Ramos (cell line): ENCODE results near the gene PRRT1B.
"Not testable (repeated sequence)": the region's sequence is repeated elsewhere in the genome, so short reads cannot be mapped to it uniquely, and the experiment has no call there.

Experiments
- in situ Hi-C: fragments of 300-500 bp; cut with MboI; formaldehyde crosslinking; loops from one replicate; pipeline ENCODE4 v1.14.3; 2022; ENCODE audit warnings: low sequenced_read_pairs; ENCODE audit not compliant: unreplicated experiment

The PRRT1B gene

GRCh38 chr9:131545003-131545785 is at the start of gene PRRT1B:
Gene PRRT1B, plus strand, starts transcription at chr9:131545523. Its CDS starts 93 bp downstream, at chr9:131545616.
- in situ Hi-C loops: no loop called here

DNA sequence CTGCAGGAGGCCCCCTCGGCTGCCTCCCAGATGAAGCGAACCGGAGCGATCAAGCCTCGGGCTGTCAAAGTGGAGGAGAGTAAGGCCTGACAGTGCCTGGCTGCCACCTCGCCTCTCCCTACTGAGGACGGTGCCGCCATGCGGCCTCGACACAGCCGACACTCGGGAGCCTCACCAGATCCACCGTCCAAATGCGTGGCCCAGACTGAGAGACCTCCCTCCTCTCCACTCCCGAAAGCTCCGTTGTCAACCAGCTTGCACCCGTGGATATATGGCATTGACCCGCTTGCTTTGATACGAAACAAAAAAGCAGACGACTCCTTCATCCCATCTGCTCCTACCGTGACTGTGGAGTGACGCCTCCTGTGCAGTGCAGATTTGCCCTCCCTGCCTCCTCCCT is 49.5 kb upstream of the PRRT1B start:
- in situ Hi-C loops: no loop called here

DNA sequence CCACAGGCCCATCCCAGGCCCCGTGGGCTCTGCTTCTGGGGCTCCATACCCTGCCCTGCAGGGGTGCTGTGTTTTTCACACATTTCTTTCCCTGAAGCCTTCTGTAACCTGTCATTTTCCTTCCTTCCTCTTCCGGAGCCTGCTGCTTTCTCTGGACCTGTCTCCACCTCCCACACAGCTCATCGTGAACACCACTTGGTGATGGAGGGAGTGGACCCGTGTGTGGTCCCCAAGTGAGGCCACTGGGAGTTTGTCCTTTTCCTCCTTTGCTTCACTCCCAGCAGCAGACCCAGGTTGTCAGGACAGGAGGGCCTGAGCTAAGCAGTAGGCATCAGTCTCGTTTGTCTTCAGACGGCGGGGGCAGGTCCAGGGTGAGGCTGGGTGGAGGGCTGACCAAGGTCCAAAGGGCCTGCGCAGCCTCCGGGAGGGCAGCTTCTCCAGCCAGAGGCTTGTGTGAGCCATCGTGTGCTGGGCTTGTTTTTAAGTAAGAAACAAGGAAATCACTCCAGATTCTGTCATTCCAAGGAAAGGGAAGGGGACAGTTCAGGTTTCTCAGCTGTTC is 48.4 kb upstream of the PRRT1B start:
- in situ Hi-C loops: no loop called here

DNA sequence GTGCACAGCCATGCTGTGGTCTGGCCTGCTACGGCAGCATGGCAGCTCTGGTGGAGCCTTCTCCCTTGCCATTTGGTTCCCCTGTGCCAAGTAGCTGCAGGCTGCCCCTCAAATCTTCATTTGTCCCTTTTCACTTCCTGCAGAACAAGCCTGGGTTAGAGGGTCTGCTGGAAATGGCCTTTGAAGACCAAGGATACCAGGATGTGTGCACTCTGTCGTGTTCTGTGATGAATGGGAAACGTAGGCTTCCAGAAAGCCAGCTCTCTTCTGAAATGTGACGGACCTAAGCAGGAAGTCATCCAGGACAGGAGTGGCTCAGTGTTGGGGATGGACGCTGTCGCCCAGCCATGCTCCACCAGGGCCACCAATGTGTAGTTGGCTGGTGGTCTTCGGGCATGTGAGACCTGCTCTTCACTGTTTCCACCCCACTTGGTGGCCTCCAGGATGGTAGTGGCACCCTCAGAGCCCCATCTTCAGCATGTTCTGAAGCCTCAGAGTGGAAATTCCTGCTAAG is 46.0 kb upstream of the PRRT1B start:
- in situ Hi-C loops: no loop called here

- in situ Hi-C loops: loop anchor here (10.0 kb wide), 1 partner anchor 244 kb away; the partner anchor contains the start of gene RAPGEF1
These were observed 44.9 kb upstream of the PRRT1B start for GRCh38 chr9:131500377-131500776.

DNA sequence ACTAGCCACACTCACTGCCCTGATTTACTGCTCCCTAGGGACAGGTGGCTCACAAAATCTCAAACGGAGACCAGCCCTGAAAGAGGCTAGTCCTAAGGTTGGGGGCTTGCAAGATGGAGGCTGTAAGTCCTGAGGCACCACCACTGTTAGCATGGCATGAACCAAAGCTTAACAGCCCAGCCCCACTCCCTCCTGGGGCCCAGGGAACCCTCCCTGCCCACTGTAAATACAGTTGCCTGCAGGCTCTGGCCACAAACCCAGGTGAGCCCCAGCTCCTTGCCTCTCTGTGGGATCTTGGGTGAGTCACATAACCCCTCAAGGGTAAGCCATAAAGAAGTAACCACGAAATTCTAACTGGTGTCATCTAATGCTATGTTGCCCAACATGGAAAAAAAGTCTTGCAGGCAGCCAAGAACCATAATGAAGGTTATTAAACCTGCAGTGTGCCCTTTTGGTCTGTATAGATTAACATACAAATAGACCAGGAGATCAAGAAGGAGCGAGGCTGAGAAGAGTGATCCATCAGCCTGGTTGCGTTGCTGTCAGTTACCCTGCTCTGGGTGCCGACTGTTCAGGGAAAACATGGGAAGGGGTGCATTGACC is 44.3 kb upstream of the PRRT1B start:
- in situ Hi-C loops: loop anchor here (10.0 kb wide), 1 partner anchor 244 kb away; the partner anchor contains the start of gene RAPGEF1

GRCh38 chr9:131502781-131503625 is 42.3 kb upstream of the PRRT1B start, which contains the start of gene POMT1:
Gene POMT1, plus strand, starts transcription at chr9:131502918. Its CDS starts 1,301 bp downstream, at chr9:131504219.
- in situ Hi-C loops: loop anchor here (10.0 kb wide), 1 partner anchor 242 kb away; the partner anchor contains the start of gene RAPGEF1

DNA sequence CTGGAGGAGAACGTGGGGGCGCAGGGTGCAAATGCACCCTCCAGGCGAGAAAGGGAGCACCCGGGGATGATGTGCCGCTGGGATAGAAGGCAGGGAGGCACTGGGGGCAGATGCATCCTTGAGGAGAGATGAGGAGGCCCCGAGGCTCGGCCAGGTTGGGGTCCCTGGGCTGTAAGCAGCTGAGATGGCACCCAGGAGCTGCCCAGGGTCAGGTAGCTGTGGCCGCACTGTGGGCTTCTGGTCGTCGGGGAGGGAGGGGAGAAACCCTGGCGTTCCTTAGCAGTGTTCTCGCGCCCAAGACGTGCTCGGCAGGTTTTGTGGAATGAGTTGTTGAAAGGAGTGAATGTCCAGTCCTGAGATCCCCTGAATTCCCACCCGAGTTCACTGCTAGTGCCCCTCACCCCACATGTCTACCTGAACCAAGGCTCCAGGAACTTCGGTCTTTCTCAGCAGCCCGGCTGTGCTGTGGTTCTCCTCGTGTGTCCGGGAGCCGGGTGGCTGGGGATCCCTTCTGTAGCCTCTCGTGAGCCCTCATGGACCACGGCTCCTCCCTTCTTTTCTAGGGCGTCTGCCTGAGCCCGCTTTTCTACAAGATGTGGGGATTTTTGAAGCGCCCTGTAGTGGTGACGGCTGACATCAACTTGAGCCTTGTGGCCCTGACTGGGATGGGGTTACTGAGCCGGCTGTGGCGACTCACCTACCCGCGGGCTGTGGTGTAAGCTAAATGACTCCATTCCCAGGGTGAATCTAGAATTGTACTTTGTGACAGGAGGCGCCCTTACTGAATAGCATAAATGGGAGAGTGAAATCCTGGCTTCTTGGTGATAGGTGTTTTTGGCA is 41.5 kb upstream of the PRRT1B start:
- in situ Hi-C loops: loop anchor here (10.0 kb wide), 1 partner anchor 241 kb away; the partner anchor contains the start of gene RAPGEF1

GRCh38 chr9:131505012-131505411 is 40.3 kb upstream of the PRRT1B start:
- in situ Hi-C loops: loop anchor here (10.0 kb wide), 1 partner anchor 240 kb away; the partner anchor contains the start of gene RAPGEF1

DNA sequence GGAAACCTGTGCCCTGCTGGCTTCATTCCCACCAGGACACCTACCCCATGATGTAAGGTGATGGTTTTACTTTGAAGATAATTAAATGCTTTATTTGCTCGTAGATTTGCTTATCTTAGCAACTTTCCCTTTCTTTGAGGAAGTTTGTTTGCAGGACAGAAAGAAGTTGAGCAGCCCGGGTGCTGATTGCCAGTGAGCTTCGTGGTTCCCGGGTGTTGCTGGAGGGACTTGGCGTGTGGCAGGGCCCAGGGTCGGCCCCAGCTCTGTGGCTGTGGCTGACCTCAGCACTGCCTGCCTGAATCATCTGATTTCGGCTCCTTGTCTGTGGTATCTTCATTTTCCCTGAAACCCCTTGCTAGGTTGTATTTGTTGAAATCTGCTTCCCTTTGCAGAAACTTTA is 33.9 kb upstream of the PRRT1B start:
- in situ Hi-C loops: no loop called here

- in situ Hi-C loops: no loop called here
These were observed 33.4 kb upstream of the PRRT1B start for GRCh38 chr9:131511880-131512279.

DNA sequence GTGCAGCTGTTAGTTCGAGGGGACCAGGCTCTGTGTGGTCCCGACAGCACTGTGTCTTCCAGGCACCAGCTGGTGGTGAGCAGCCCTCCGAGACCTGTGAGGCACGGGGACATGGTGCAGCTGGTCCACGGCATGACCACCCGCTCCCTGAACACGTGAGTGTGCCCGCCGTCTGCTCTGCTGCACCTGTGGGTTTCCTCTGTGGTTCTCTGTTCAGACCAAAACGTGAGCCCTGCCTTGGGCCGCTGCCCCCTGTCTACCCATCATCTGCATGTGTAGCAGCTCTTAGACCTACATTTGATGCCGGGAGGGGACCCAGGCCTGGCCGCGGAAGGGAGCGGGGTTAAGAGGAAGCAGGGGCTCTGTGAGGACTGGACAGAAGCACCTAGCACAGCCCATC is 32.1 kb upstream of the PRRT1B start:
- in situ Hi-C loops: no loop called here

GRCh38 chr9:131515559-131516031 is 29.7 kb upstream of the PRRT1B start:
- in situ Hi-C loops: not testable (repeated sequence)

- in situ Hi-C loops: no loop called here
These were observed 29.2 kb upstream of the PRRT1B start for GRCh38 chr9:131516100-131516499.

DNA sequence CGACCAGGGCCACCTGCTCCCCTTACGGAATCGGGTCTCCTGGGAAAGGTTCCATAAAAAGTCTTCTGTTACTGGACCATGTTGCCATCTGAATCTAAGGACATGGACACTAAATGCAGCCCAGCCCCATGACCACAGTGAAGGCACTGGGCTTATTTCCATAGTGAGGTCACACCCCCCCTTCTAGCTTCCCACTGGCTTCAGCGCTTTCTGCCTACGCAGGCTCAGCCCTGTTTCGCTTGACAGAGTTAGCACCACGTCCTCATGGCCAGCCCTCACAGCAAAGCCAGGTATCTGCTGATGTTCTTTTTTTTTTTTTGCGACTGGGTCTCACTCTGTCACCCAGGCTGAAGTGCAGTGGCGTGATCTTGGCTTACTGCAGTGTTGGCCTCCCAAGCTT is 28.4 kb upstream of the PRRT1B start:
- in situ Hi-C loops: no loop called here

- in situ Hi-C loops: no loop called here
These were observed 27.5 kb upstream of the PRRT1B start for GRCh38 chr9:131517761-131518190.

GRCh38 chr9:131518553-131518952 is 26.8 kb upstream of the PRRT1B start:
- in situ Hi-C loops: no loop called here

- in situ Hi-C loops: no loop called here
These were observed 24.8 kb upstream of the PRRT1B start for GRCh38 chr9:131520503-131520902.

GRCh38 chr9:131521203-131521602 is 24.1 kb upstream of the PRRT1B start:
- in situ Hi-C loops: no loop called here
